ENCODE data around the gene ACOXL. TPM values are rescaled to one million over a fixed set of nuclear protein-coding genes. Genes with fewer than 3 reads are reported as not detected.

ACOXL gene
- total RNA-seq, 4 donors from 2014 or later, result not detected

- H3K4me3 ChIP-seq, result no peak overlapping the region
- no peak for TF ChIP-seq CTCF (IDR thresholded peaks at IDR 0.05)
- no peaks in the 10 kb centered on the region for H3K4me1 ChIP-seq
- no peaks in the 10 kb centered on the region for H3K27me3 ChIP-seq
- H3K27ac ChIP-seq, result no peak overlapping the region
- H3K36me3 ChIP-seq, result no peaks in the 10 kb centered on the region
- no peaks in the 10 kb centered on the region for H3K9me3 ChIP-seq
- no peak for DNase-seq
These were observed 187.4 kb downstream of the ACOXL start for GRCh38 chr2:110919738-110920137.

DNA sequence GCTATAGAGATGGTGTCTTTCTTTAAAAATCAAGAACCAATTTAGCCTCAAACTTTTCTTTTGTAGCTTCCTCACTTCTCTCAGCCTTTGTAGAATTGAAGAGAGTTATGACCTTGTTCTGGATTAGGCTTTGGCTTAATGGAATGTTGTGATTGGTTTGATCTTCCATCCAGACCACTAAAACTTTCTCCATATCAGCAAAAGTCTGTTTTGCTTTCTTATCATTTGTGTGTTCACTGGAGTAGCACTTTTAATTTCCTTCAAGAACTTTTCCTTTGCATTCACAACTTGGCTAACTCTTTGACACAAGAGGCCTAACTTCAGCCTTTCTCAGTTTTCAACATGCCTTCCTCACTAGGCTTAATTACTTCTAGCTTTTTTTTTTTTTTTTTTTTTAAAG, 193.1 kb downstream of the ACOXL start:
- no peak for DNase-seq
- no peaks in the 10 kb centered on the region for H3K36me3 ChIP-seq
- H3K27me3 ChIP-seq, result no peaks in the 10 kb centered on the region
- no peaks in the 10 kb centered on the region for H3K4me1 ChIP-seq
- TF ChIP-seq POLR2A (IDR thresholded peaks at IDR 0.05) (no peak), CTCF (IDR thresholded peaks at IDR 0.05) (no peak)
- no peak overlapping the region for H3K27ac ChIP-seq
- peaks cover 0 to 4% (median 0%) of the 10 kb centered on the region in 4 donors for H3K9me3 ChIP-seq
- no peak overlapping the region for H3K4me3 ChIP-seq

GRCh38 chr2:110927526-110927925, 195.2 kb downstream of the ACOXL start:
- TF ChIP-seq CTCF (IDR thresholded peaks at IDR 0.05) (no peak), POLR2A (IDR thresholded peaks at IDR 0.05) (no peak)
- Histone ChIP-seq H3K36me3 (no peaks in the 10 kb centered on the region), H3K27me3 (no peaks in the 10 kb centered on the region), H3K9me3 (peaks cover 0 to 4% (median 0%) of the 10 kb centered on the region in 4 donors), H3K27ac (no peak overlapping the region), H3K4me1 (no peaks in the 10 kb centered on the region), H3K4me3 (no peak overlapping the region)
- DNase-seq, result no peak

DNA sequence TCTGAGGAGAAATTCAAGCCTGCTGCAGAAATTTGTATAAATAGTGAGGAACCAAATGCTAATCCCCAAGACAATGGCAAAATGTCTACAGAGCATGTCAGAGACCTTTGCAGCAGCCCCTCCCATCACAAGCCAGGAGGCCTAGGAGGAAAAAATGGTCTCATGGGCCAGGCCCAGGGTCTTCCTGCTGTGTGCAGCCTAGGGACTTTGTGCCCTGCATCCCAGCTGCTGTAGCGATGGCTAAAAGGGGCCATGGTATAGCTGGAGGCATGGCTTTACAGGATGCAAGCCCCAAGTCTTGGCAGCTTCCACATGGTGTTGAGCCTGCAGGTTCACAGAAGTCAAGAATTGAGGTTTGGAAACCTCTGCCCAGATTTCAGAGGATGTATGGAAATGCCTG, 197.2 kb downstream of the ACOXL start:
- TF ChIP-seq CTCF (IDR thresholded peaks at IDR 0.05) (no peak), POLR2A (IDR thresholded peaks at IDR 0.05) (no peak)

GRCh38 chr2:110931648-110932047, 199.3 kb downstream of the ACOXL start:
- Histone ChIP-seq H3K9me3 (peaks cover 0 to 4% (median 0%) of the 10 kb centered on the region in 4 donors), H3K4me3 (no peak overlapping the region), H3K36me3 (no peaks in the 10 kb centered on the region), H3K27me3 (no peaks in the 10 kb centered on the region), H3K4me1 (no peaks in the 10 kb centered on the region), H3K27ac (no peak overlapping the region)
- TF ChIP-seq POLR2A (IDR thresholded peaks at IDR 0.05), result no peak
- no peak for TF ChIP-seq CTCF (IDR thresholded peaks at IDR 0.05)
- DNase-seq, result no peak

More for the DNA sequence above, 197.2 kb downstream of the ACOXL start:
- DNase-seq, result no peak
- H3K4me3 ChIP-seq, result no peak overlapping the region
- H3K27me3 ChIP-seq, result no peaks in the 10 kb centered on the region
- H3K9me3 ChIP-seq, result peaks cover 0 to 4% (median 0%) of the 10 kb centered on the region in 4 donors
- no peaks in the 10 kb centered on the region for H3K36me3 ChIP-seq
- H3K27ac ChIP-seq, result no peak overlapping the region
- H3K4me1 ChIP-seq, result no peaks in the 10 kb centered on the region

GRCh38 chr2:110933420-110933819, 201.0 kb downstream of the ACOXL start:
- TF ChIP-seq CTCF (IDR thresholded peaks at IDR 0.05), result no peak
- TF ChIP-seq POLR2A (IDR thresholded peaks at IDR 0.05), result no peak
- Histone ChIP-seq H3K36me3 (no peaks in the 10 kb centered on the region), H3K27ac (no peak overlapping the region), H3K4me1 (no peaks in the 10 kb centered on the region), H3K27me3 (no peaks in the 10 kb centered on the region), H3K9me3 (peaks cover 0 to 4% (median 0%) of the 10 kb centered on the region in 4 donors), H3K4me3 (no peak overlapping the region)
- DNase-seq, result no peak
